Endothelial cell of umbilical vein (primary cell): ENCODE measurements around the gene SETBP1. TPM values are rescaled to one million over a fixed set of nuclear protein-coding genes. Genes with fewer than 3 reads are reported as not detected.

Experiments used
- BruUV-seq: library from RNA; stranded (reverse); fragments of 400-500 nt; replicated peaks from 2 replicates; lab custom pipeline; 2021; lab: Mats Ljungman, UMichigan
- CTCF ChIA-PET: fragments of 300-600, 350-600 bp; sonication (Branson Sonifier 250); formaldehyde crosslinking; loops from one replicate; lab custom pipeline; 2021; ENCODE audit warnings: antibody characterized with exemption, inconsistent platforms; lab: Charles Lee
- POLR2A ChIA-PET: fragments of 300-600, 350-600 bp; sonication (Branson Sonifier 250); formaldehyde crosslinking; loops from one replicate; lab custom pipeline; 2021; ENCODE audit warnings: antibody characterized with exemption, inconsistent platforms; lab: Charles Lee
- DNase-seq: peaks from one replicate; pipeline ENCODE4 v3.0.0-alpha.2; 2011; ENCODE audit warnings: low read depth, low spot score
- FAIRE-seq: peaks from 2 replicates; lab custom pipeline; 2011; peaks lifted over from hg19 to GRCh38; lab: Jason Lieb, UNC
- H2AFZ ChIP-seq: 2 replicates; pipeline ENCODE4 v1.6.0; 2012; ENCODE audit warnings: low read depth, low read length, control low read depth, inconsistent platforms
- H3K27ac ChIP-seq: 2 replicates; pipeline ENCODE4 v1.5.1; 2011; ENCODE audit warnings: low read depth, mild to moderate bottlenecking, control low read depth, low read length, moderate library complexity; ENCODE audit not compliant: insufficient read depth
- H3K27me3 ChIP-seq, 2 experiments: 2 replicates each; pipeline versions ENCODE4 v1.6.0 to v1.6.1; 2011; ENCODE audit warnings: low read length in 2 of 2, mixed read lengths in 1 of 2; ENCODE audit not compliant: control insufficient read depth in 2 of 2, insufficient read depth in 2 of 2
- H3K36me3 ChIP-seq, 2 experiments: 2 replicates in 1 of 2; 3 replicates in 1 of 2; pipeline ENCODE4 v1.5.1; 2011; ENCODE audit warnings: low read length in 2 of 2, mild to moderate bottlenecking in 1 of 2, moderate library complexity in 1 of 2; ENCODE audit not compliant: control insufficient read depth in 2 of 2, insufficient read depth in 2 of 2; ENCODE audit errors: extremely low read depth in 1 of 2
- H3K4me1 ChIP-seq: 3 replicates; pipeline ENCODE4 v1.5.1; 2011; ENCODE audit warnings: mild to moderate bottlenecking, low read length; ENCODE audit not compliant: control insufficient read depth, insufficient read depth; ENCODE audit errors: extremely low read depth
- H3K4me2 ChIP-seq: 2 replicates; pipeline ENCODE4 v1.6.1; 2011; ENCODE audit warnings: low read length, control low read depth, mixed read lengths; ENCODE audit not compliant: insufficient read depth
- H3K4me3 ChIP-seq, 3 experiments: fragments of 200-600 bp in 1 of 3; sonication (generic), shearing (Covaris generic) in 1 of 3; replicated peaks in 1 of 3; 2 replicates each; pipeline ENCODE4 v1.5.1; 2011 to 2016; ENCODE audit warnings: control low read depth in 3 of 3, low read length in 3 of 3, mild to moderate bottlenecking in 2 of 3, inconsistent platforms in 1 of 3, low read depth in 1 of 3, moderate library complexity in 1 of 3; ENCODE audit not compliant: insufficient read depth in 1 of 3
- H3K79me2 ChIP-seq: 2 replicates; pipeline ENCODE4 v1.6.0; 2012; ENCODE audit warnings: low read length, inconsistent platforms; ENCODE audit not compliant: control insufficient read depth, insufficient read depth
- H3K9ac ChIP-seq: replicated peaks from 2 replicates; pipeline ENCODE3; 2011; ENCODE audit warnings: low read length, control low read depth; ENCODE audit not compliant: insufficient read depth; ENCODE audit errors: extremely low read depth
- H3K9me1 ChIP-seq: replicated peaks from 3 replicates; pipeline ENCODE4 v1.6.0; 2011; ENCODE audit warnings: mild to moderate bottlenecking, low read length; ENCODE audit not compliant: control insufficient read depth, insufficient read depth; ENCODE audit errors: extremely low read depth
- H3K9me3 ChIP-seq: replicated peaks from 2 replicates; pipeline ENCODE4 v1.5.1; 2012; ENCODE audit warnings: low read length, inconsistent platforms; ENCODE audit not compliant: control insufficient read depth, insufficient read depth
- H4K20me1 ChIP-seq: replicated peaks from 2 replicates; pipeline ENCODE3; 2011; ENCODE audit warnings: mild to moderate bottlenecking, low read length; ENCODE audit not compliant: control insufficient read depth, insufficient read depth; ENCODE audit errors: extremely low read depth
- CTCF ChIP-seq, 2 donors: IDR thresholded peaks; 1 replicate in 1 of 2; 2 replicates in 1 of 2; pipeline ENCODE4 v1.5.1; 2011; ENCODE audit warnings: low read length in 2 of 2, mild to moderate bottlenecking in 2 of 2, moderate library complexity in 2 of 2, control low read depth in 1 of 2, inconsistent platforms in 1 of 2, low read depth in 1 of 2; ENCODE audit not compliant: insufficient read depth in 1 of 2; ENCODE audit errors: extremely low read depth in 1 of 2
- EZH2 ChIP-seq: IDR thresholded peaks from 2 replicates; pipeline ENCODE4 v1.6.1; 2012; ENCODE audit warnings: borderline replicate concordance, low read depth, mild to moderate bottlenecking, moderate library complexity, low read length, inconsistent platforms; ENCODE audit not compliant: severe bottlenecking
- FOS ChIP-seq: IDR thresholded peaks from 2 replicates; pipeline ENCODE4 v1.6.1; 2011; ENCODE audit warnings: mild to moderate bottlenecking, low read length, moderate library complexity, borderline replicate concordance; ENCODE audit not compliant: insufficient read depth
- GATA2 ChIP-seq: IDR thresholded peaks from 2 replicates; pipeline ENCODE4 v1.7.0; 2011; ENCODE audit warnings: low read depth, mild to moderate bottlenecking, moderate library complexity, mixed read lengths, low read length; ENCODE audit not compliant: insufficient read length, insufficient read depth
- JUN ChIP-seq: IDR thresholded peaks from 2 replicates; pipeline ENCODE4 v1.6.1; 2011; ENCODE audit warnings: borderline replicate concordance, low read depth; ENCODE audit not compliant: insufficient read length, insufficient read depth
- MAX ChIP-seq: IDR thresholded peaks from 2 replicates; pipeline ENCODE4 v1.6.1; 2011; ENCODE audit not compliant: insufficient read depth, insufficient read length
- MYC ChIP-seq: IDR thresholded peaks from one replicate; pipeline ENCODE4 v1.6.1; 2011; ENCODE audit warnings: mild to moderate bottlenecking, low read depth, low read length
- POLR2A ChIP-seq: IDR thresholded peaks from 2 replicates; pipeline ENCODE4 v1.6.1; 2012; ENCODE audit warnings: low read depth, mild to moderate bottlenecking, control low read depth, low read length
- POLR2AphosphoS5 ChIP-seq: IDR thresholded peaks from 2 replicates; pipeline ENCODE4 v1.6.1; 2012; ENCODE audit warnings: low read depth, mild to moderate bottlenecking, control low read depth, low read length, moderate library complexity; ENCODE audit not compliant: insufficient read depth
- dilution Hi-C: fragments of 300-500 bp; cut with MboI; formaldehyde crosslinking; loops from one replicate; pipeline ENCODE4 v1.15.0; 2019; ENCODE audit warnings: low sequenced_read_pairs; ENCODE audit not compliant: extremely low pct_ligation_motif_present
- intact Hi-C: fragments of 100-400 bp; cut with micrococcal nuclease; formaldehyde crosslinking; loops from one replicate; pipeline ENCODE4 v1.10.0; 2022
- polyA plus RNA-seq, 4 experiments: library from polyadenylated mRNA; depleted of rRNA in 3 of 4; stranded (reverse) in 3 of 4; unstranded in 1 of 4; fragments of >200 nt; gene quantifications; 2 replicates each; pipeline versions ENCODE4 v1.2.1 to v1.2.3, GENCODE V29; 2011 to 2012; ENCODE audit warnings: missing spikeins in 1 of 4
- total RNA-seq: library from RNA; stranded (reverse); gene quantifications from 2 replicates; pipeline ENCODE4 v1.2.3, GENCODE V29; 2021

Gene SETBP1
- total and polyA plus RNA-seq, 2 donors (not counting 3 experiments of a cell fraction or from before 2014, with no cell fraction given): 0.76 to 3.1 TPM

- no peak for FAIRE-seq
- H3K27me3 ChIP-seq: no peaks in the 10 kb centered on the region
- H3K9me3 ChIP-seq: no peaks in the 10 kb centered on the region
- dilution Hi-C loops (no loop called here), intact Hi-C loops (no loop called here)
- no peak overlapping the region for H3K9ac ChIP-seq
- H3K4me2 ChIP-seq: no peak overlapping the region
- no TSS peak for BruUV-seq
- DNase-seq: peak; percentile 15
- H3K9me1 ChIP-seq: no peaks in the 10 kb centered on the region
- H3K36me3 ChIP-seq: no peaks in the 10 kb centered on the region
- no peaks in the 10 kb centered on the region for H3K4me1 ChIP-seq
- ChIA-PET POLR2A (no interaction called here), CTCF (no interaction called here)
- H2AFZ ChIP-seq: no peak overlapping the region
- TF ChIP-seq JUN (no peak), CTCF (IDR thresholded peaks at IDR 0.05; ENCODE audit: extremely low read depth in 1 of 2, insufficient read depth in 1 of 2, low read depth in 1 of 2, low read length in 2 of 2) (no peak), POLR2AphosphoS5 (no peak), POLR2A (no peak), MYC (no peak), EZH2 (no peak), MAX (no peak), FOS (no peak), GATA2 (no peak)
- H4K20me1 ChIP-seq: no peaks in the 10 kb centered on the region
- H3K4me3 ChIP-seq: no peak overlapping the region
- H3K79me2 ChIP-seq: no peaks in the 10 kb centered on the region
- H3K27ac ChIP-seq: no peak overlapping the region
Measured at GRCh38 chr18:44708451-44709083, 27.9 kb downstream of the SETBP1 start.
